HepG2 (cell line): ENCODE data around the gene LDLRAD3. TPM values are rescaled to one million over a fixed set of nuclear protein-coding genes. Genes with fewer than 3 reads are reported as not detected.

Experiments used
- ATAC-seq: fragments of 200-7000 bp; cut with Tn5 transposase; 3 replicates; pipeline ENCODE4 v1.9.1; 2020; ENCODE audit warnings: mild to moderate bottlenecking, moderate library complexity
- BruUV-seq: library from RNA; stranded (reverse); fragments of 400-500 nt; replicated peaks from 2 replicates; lab custom pipeline; 2021; lab: Mats Ljungman, UMichigan
- CTCF ChIA-PET: fragments of 300-600 bp; formaldehyde crosslinking; extraction: SDS; loops from one replicate; lab custom pipeline; 2021; ENCODE audit warnings: low total read pairs, inconsistent platforms, low intra/inter-chr PET ratio; lab: Yijun Ruan, JAX
- POLR2A ChIA-PET: fragments of 350-600 bp; sonication (Branson Sonifier 250); formaldehyde crosslinking; loops from one replicate; lab custom pipeline; 2020; ENCODE audit warnings: antibody characterized with exemption, inconsistent platforms; lab: Yijun Ruan, JAX
- DNase-seq: peaks from one replicate; pipeline ENCODE4 v3.0.0-alpha.2; 2015; ENCODE audit warnings: low spot score
- FAIRE-seq: peaks from 3 replicates; lab custom pipeline; 2011; peaks lifted over from hg19 to GRCh38; lab: Jason Lieb, UNC
- H2AFZ ChIP-seq: one replicate; pipeline ENCODE4 v1.6.1; 2011; ENCODE audit warnings: low read length, inconsistent platforms
- H3K27ac ChIP-seq: fragments of 300-600 bp; 3 replicates; pipeline ENCODE4 v1.8.0; 2011; ENCODE audit warnings: mixed run types, mild to moderate bottlenecking, mixed read lengths, low read length, inconsistent platforms; ENCODE audit not compliant: insufficient read depth; ENCODE audit errors: extremely low read length
- H3K27me3 ChIP-seq, 2 experiments: fragments of 200-600 bp in 1 of 2; 2 replicates in 1 of 2; 3 replicates in 1 of 2; pipeline versions ENCODE4 v1.6.0 to v1.8.0; 2011; ENCODE audit warnings: low read length in 2 of 2, mild to moderate bottlenecking in 2 of 2, moderate library complexity in 2 of 2, inconsistent platforms in 1 of 2; ENCODE audit not compliant: insufficient read depth in 2 of 2, control insufficient read depth in 1 of 2
- H3K36me3 ChIP-seq, 2 experiments: fragments of 200-600 bp in 1 of 2; replicated peaks in 1 of 2; 2 replicates in 1 of 2; 3 replicates in 1 of 2; pipeline versions ENCODE4 v1.5.1 to v1.8.0; 2011; ENCODE audit warnings: low read length in 2 of 2, inconsistent platforms in 1 of 2; ENCODE audit not compliant: insufficient read depth in 2 of 2, control insufficient read depth in 1 of 2
- H3K4me1 ChIP-seq: 2 replicates; pipeline ENCODE4 v1.5.1; 2012; ENCODE audit warnings: low read length, inconsistent platforms; ENCODE audit not compliant: insufficient read depth
- H3K4me2 ChIP-seq: 2 replicates; pipeline ENCODE4 v1.6.0; 2011; ENCODE audit warnings: low read depth, low read length, inconsistent platforms
- H3K4me3 ChIP-seq, 3 experiments: fragments of 200-600 bp in 1 of 3; sonication (generic), shearing (Covaris generic) in 1 of 3; replicated peaks in 1 of 3; 2 replicates each; pipeline ENCODE4 v1.5.1; 2011 to 2016; ENCODE audit warnings: low read length in 3 of 3, inconsistent platforms in 2 of 3, low read depth in 2 of 3, mild to moderate bottlenecking in 2 of 3, control low read depth in 1 of 3, mixed read lengths in 1 of 3; ENCODE audit not compliant: insufficient read depth in 1 of 3
- H3K79me2 ChIP-seq: one replicate; pipeline ENCODE4 v1.6.1; 2011; ENCODE audit warnings: low read length, inconsistent platforms; ENCODE audit not compliant: insufficient read depth
- H3K9ac ChIP-seq: 2 replicates; pipeline ENCODE4 v1.6.0; 2011; ENCODE audit warnings: mild to moderate bottlenecking, low read depth, low read length, inconsistent platforms; ENCODE audit not compliant: insufficient read depth
- H3K9me3 ChIP-seq: 2 replicates; pipeline ENCODE4 v1.5.1; 2012; ENCODE audit warnings: mild to moderate bottlenecking, low read length
- H4K20me1 ChIP-seq: 2 replicates; pipeline ENCODE4 v1.6.0; 2011; ENCODE audit warnings: inconsistent platforms, mild to moderate bottlenecking, low read length, moderate library complexity; ENCODE audit not compliant: insufficient read depth
- ATRX ChIP-seq: sonication (generic); formaldehyde crosslinking; IDR thresholded peaks from 2 replicates; pipeline ENCODE4 v1.4.0; 2020; ENCODE audit warnings: missing genetic modification reagents, borderline replicate concordance
- CHCHD3 ChIP-seq: sonication (generic); formaldehyde crosslinking; IDR thresholded peaks from 2 replicates; pipeline ENCODE4 v1.8.0; 2022; ENCODE audit warnings: mild to moderate bottlenecking, missing genetic modification reagents, moderate library complexity
- EZH2 ChIP-seq: conservative IDR thresholded peaks from 2 replicates; pipeline ENCODE4 v1.6.1; 2012; ENCODE audit warnings: mild to moderate bottlenecking, low read depth, low read length, moderate library complexity
- GATA4 ChIP-seq: sonication (generic); IDR thresholded peaks from 2 replicates; pipeline ENCODE4 v1.6.1; 2016; ENCODE audit warnings: antibody characterized with exemption, low read depth, borderline replicate concordance
- GATAD1 ChIP-seq: IDR thresholded peaks from 2 replicates; pipeline ENCODE4 v1.6.1; 2016; ENCODE audit warnings: missing genetic modification reagents, missing compliant biosample characterization
- HNF4G ChIP-seq, 2 experiments: sonication (generic) in 1 of 2; formaldehyde crosslinking in 1 of 2; IDR thresholded peaks; 2 replicates each; pipeline versions ENCODE4 v1.4.0 to v1.6.1; 2011 to 2020; ENCODE audit warnings: borderline replicate concordance in 2 of 2, low read depth in 2 of 2, mild to moderate bottlenecking in 2 of 2, low read length in 1 of 2, missing genetic modification reagents in 1 of 2, moderate library complexity in 1 of 2
- NR2F6 ChIP-seq, 2 experiments: IDR thresholded peaks; 2 replicates each; pipeline ENCODE4 v1.6.1; 2016; ENCODE audit warnings: antibody characterized with exemption in 1 of 2, mild to moderate bottlenecking in 1 of 2
- NRL ChIP-seq: sonication (generic); formaldehyde crosslinking; IDR thresholded peaks from 2 replicates; pipeline ENCODE4 v1.5.0; 2020; ENCODE audit warnings: missing genetic modification reagents, mild to moderate bottlenecking, moderate library complexity, borderline replicate concordance
- RFX3 ChIP-seq: IDR thresholded peaks from 2 replicates; pipeline ENCODE4 v1.6.1; 2016; ENCODE audit warnings: missing biosample characterization, missing genetic modification reagents
- SP140L ChIP-seq: sonication (generic); formaldehyde crosslinking; IDR thresholded peaks from 2 replicates; pipeline ENCODE4 v1.4.0; 2020; ENCODE audit warnings: missing genetic modification reagents, borderline replicate concordance
- ZFP41 ChIP-seq: sonication (generic); formaldehyde crosslinking; IDR thresholded peaks from 2 replicates; pipeline ENCODE4 v1.4.0; 2020; ENCODE audit warnings: mild to moderate bottlenecking, missing genetic modification reagents, borderline replicate concordance
- ZHX2 ChIP-seq, 2 experiments: sonication (generic) in 1 of 2; formaldehyde crosslinking in 1 of 2; IDR thresholded peaks; 2 replicates each; pipeline versions ENCODE4 v1.6.1 to v1.9.0; 2014 to 2022; ENCODE audit warnings: antibody characterized with exemption in 1 of 2, borderline replicate concordance in 1 of 2, inconsistent platforms in 1 of 2, low read depth in 1 of 2, missing genetic modification reagents in 1 of 2
- ZNF597 ChIP-seq: sonication (generic); formaldehyde crosslinking; IDR thresholded peaks from 2 replicates; pipeline ENCODE4 v1.5.0; 2020; ENCODE audit warnings: missing genetic modification reagents
- ZNF670 ChIP-seq: sonication (generic); formaldehyde crosslinking; IDR thresholded peaks from 2 replicates; pipeline ENCODE4 v1.8.0; 2022; ENCODE audit warnings: mild to moderate bottlenecking, missing genetic modification reagents, borderline replicate concordance
- ZNF674 ChIP-seq: sonication (generic); formaldehyde crosslinking; IDR thresholded peaks from 2 replicates; pipeline ENCODE4 v1.5.0; 2020; ENCODE audit warnings: low read depth, mild to moderate bottlenecking, missing genetic modification reagents
- WGBS: methylation state at CpG from one replicate; pipeline ENCODE4 v1.1.6; 2017; ENCODE audit warnings: low lambda C conversion rate; 5-methylcytosine and 5-hydroxymethylcytosine counted together
- in situ Hi-C: cut with HindIII; loops from 2 replicates; pipeline ENCODE4 v1.10.0; 2017; ENCODE audit warnings: low pct_unique_long_range_greater_than_20kb; ENCODE audit not compliant: extremely low pct_ligation_motif_present
- intact Hi-C: fragments of 100-400 bp; cut with micrococcal nuclease; formaldehyde crosslinking; loops from one replicate; pipeline ENCODE4 v1.10.0; 2022; ENCODE audit not compliant: unreplicated experiment
- polyA plus RNA-seq, 8 experiments: library from polyadenylated mRNA; depleted of rRNA in 3 of 8; stranded (reverse) in 7 of 8; unstranded in 1 of 8; fragments of >200 nt; fragmentation: Illumina TruSeq in 4 of 8; extraction: Trizol in 4 of 8; gene quantifications; 2 replicates each; pipeline versions ENCODE4 v1.2.1 to v1.2.3, GENCODE V29; 2011 to 2016; ENCODE audit warnings: low read depth in 4 of 8, missing spikeins in 1 of 8, mixed read lengths in 1 of 8; ENCODE audit not compliant: insufficient read depth in 1 of 8
- total RNA-seq, 5 experiments: library from RNA; depleted of rRNA; stranded (reverse); fragments of >200 nt; fragmentation: Illumina TruSeq; extraction: Trizol; gene quantifications; 2 replicates each; pipeline ENCODE4 v1.2.3, GENCODE V29; 2016; ENCODE audit warnings: low read depth in 1 of 5

The LDLRAD3 gene
- total and polyA plus RNA-seq, 2 of the 13 experiments (the other 11 are each of a cell fraction or from before 2014, with no cell fraction given), result 0.50 to 0.60 TPM

GRCh38 chr11:36132940-36133339 is 189.1 kb downstream of the LDLRAD3 start (continued):
- TF ChIP-seq ZNF674 (CRISPR knock-in tag), result no peak

- intact Hi-C loops, result loop anchor here (10.0 kb wide), 1 partner anchor 420 kb away; no protein-coding TSS in a partner anchor
- no peak for FAIRE-seq
- CTCF ChIA-PET, result no interaction called here
- no peak overlapping the region for H3K4me2 ChIP-seq
- H3K4me1 ChIP-seq, result no peaks in the 10 kb centered on the region
- H3K9me3 ChIP-seq, result no peaks in the 10 kb centered on the region
- 0% methylated on average over 2 of the region's 2 CpGs for WGBS
- no TSS peak for BruUV-seq
- TF ChIP-seq SP140L (CRISPR knock-in tag) (no peak), RFX3 (CRISPR knock-in tag) (no peak), ZNF597 (CRISPR knock-in tag) (no peak), EZH2 (no peak), GATA4 (no peak), ZNF670 (CRISPR knock-in tag) (no peak), NRL (CRISPR knock-in tag) (no peak), ZHX2 (IDR thresholded peaks at IDR 0.05; ENCODE audit: low read depth) (no peak), ZHX2 (CRISPR knock-in tag; IDR thresholded peaks at IDR 0.05; ENCODE audit: borderline replicate concordance) (no peak), ATRX (no peak), GATAD1 (CRISPR knock-in tag) (no peak), HNF4G (IDR thresholded peaks at IDR 0.05; ENCODE audit: borderline replicate concordance, low read depth, low read length) (no peak), HNF4G (CRISPR knock-in tag; IDR thresholded peaks at IDR 0.05; ENCODE audit: borderline replicate concordance, low read depth) (no peak), CHCHD3 (CRISPR knock-in tag) (no peak), NR2F6 (IDR thresholded peaks at IDR 0.05) (no peak), NR2F6 (CRISPR knock-in tag; IDR thresholded peaks at IDR 0.05) (no peak), ZFP41 (no peak)
- no peak overlapping the region for H3K4me3 ChIP-seq
- POLR2A ChIA-PET, result no interaction called here
- no peak for ATAC-seq
- no peaks in the 10 kb centered on the region for H4K20me1 ChIP-seq
- H2AFZ ChIP-seq, result no peak overlapping the region
- in situ Hi-C loops, result no loop called here
- no peak overlapping the region for H3K9ac ChIP-seq
- H3K27me3 ChIP-seq, result peaks cover under 1 to 2% of the 10 kb centered on the region in 2 experiments; a peak in 3 of 5 replicates
- no peak overlapping the region for H3K27ac ChIP-seq
- DNase-seq, result no peak
- H3K36me3 ChIP-seq, result no peaks in the 10 kb centered on the region
- H3K79me2 ChIP-seq, result no peaks in the 10 kb centered on the region
These were observed 191.2 kb downstream of the LDLRAD3 start for GRCh38 chr11:36135076-36135475.
